ENCODE data around the gene CCDC121.

The CCDC121 gene

GRCh38 chr2:27628767-27629709, at the start of gene CCDC121, which contains the start of gene GPN1:
Gene CCDC121 (minus strand): TSS chr2:27629012. CDS start chr2:27627799, 1,213 bp downstream.
Gene GPN1 (plus strand): TSS chr2:27629050. CDS start chr2:27629059, 9 bp downstream.
- peak; percentile 94 to 96 for DNase-seq

GRCh38 chr2:27672723-27673486, 44.1 kb upstream of the CCDC121 start:
- DNase-seq = no peak

GRCh38 chr2:27671235-27671634, 42.4 kb upstream of the CCDC121 start:
- DNase-seq = no peak

GRCh38 chr2:27667446-27667845, 38.6 kb upstream of the CCDC121 start:
- DNase-seq = no peak

- no peak for DNase-seq
Measured at GRCh38 chr2:27664622-27665363, 36.0 kb upstream of the CCDC121 start.

- DNase-seq = no peak
Measured at GRCh38 chr2:27664154-27664574, 35.4 kb upstream of the CCDC121 start.

- DNase-seq = peak; percentile 58 to 62
Measured at GRCh38 chr2:27663285-27664153, 34.7 kb upstream of the CCDC121 start, which contains the start of the genes SLC4A1AP and SUPT7L. Gene SLC4A1AP (plus strand): TSS chr2:27663889. CDS start chr2:27663915, 26 bp downstream. Gene SUPT7L (minus strand): TSS chr2:27663614. CDS start chr2:27662192, 1,422 bp downstream.

GRCh38 chr2:27661371-27661770, 32.6 kb upstream of the CCDC121 start:
- no peak for DNase-seq

GRCh38 chr2:27655155-27655951, 26.5 kb upstream of the CCDC121 start:
- no peak for DNase-seq

GRCh38 chr2:27653397-27653796, 24.6 kb upstream of the CCDC121 start:
- no peak for DNase-seq

GRCh38 chr2:27652790-27653189, 24.0 kb upstream of the CCDC121 start:
- DNase-seq = no peak

- no peak for DNase-seq
Measured at GRCh38 chr2:27652341-27652740, 23.5 kb upstream of the CCDC121 start.

- DNase-seq = no peak
Measured at GRCh38 chr2:27651056-27651455, 22.2 kb upstream of the CCDC121 start.

GRCh38 chr2:27647737-27648136, 18.9 kb upstream of the CCDC121 start:
- no peak for DNase-seq

- no peak for DNase-seq
Measured at GRCh38 chr2:27647289-27647688, 18.5 kb upstream of the CCDC121 start.

- no peak for DNase-seq
Measured at GRCh38 chr2:27645197-27645596, 16.4 kb upstream of the CCDC121 start.

GRCh38 chr2:27640722-27641245, 12.0 kb upstream of the CCDC121 start:
- DNase-seq = no peak

- no peak for DNase-seq
Measured at GRCh38 chr2:27638709-27639108, 9.9 kb upstream of the CCDC121 start.

- DNase-seq = no peak
Measured at GRCh38 chr2:27638037-27638637, 9.3 kb upstream of the CCDC121 start.

- DNase-seq = no peak
Measured at GRCh38 chr2:27636766-27637165, 8.0 kb upstream of the CCDC121 start.
